ENCODE measurements around the gene PRM2. TPM values are rescaled to one million over a fixed set of nuclear protein-coding genes. Genes with fewer than 3 reads are reported as not detected.
A peak's percentile ranks its signal among the peaks of the same experiment; 100 is the strongest.

PRM2 gene
- total and polyA plus RNA-seq, 2 experiments from 2014 or later: not detected

DNA sequence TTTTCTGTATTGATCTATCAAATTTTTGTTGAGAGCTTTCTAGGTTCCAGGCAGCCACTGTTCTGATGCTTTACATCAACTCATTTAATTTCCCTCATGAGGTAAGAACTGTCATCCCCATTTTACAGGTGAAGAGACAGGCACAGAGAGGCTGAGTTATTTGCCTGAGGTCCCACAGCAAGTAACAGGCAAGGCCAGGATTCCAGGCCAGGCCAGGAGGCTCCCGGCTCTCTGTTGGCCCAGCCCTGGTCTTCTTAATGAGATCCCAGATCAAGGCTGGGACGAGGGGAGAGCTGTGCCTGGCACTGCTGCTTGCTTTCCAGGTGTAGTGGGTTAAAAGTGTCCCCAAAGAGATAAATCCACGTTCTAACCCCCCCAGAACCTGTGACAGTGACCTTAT lies 46.5 kb upstream of the PRM2 start:
- H3K27ac ChIP-seq (ENCODE audit: low read depth): no peak overlapping the region
- peaks cover 29% of the 10 kb centered on the region for H3K27me3 Mint-ChIP-seq (ENCODE audit: insufficient read depth, low read depth, poor library complexity)
- no peak overlapping the region for H2AFZ ChIP-seq
- H3K4me1 ChIP-seq (ENCODE audit: insufficient read depth): peaks cover 18% of the 10 kb centered on the region
- no peaks in the 10 kb centered on the region for H3K9me3 Mint-ChIP-seq
- peak overlapping the region; percentile 4; the same call in 1 of the 2 replicates for H3K27ac Mint-ChIP-seq
- no peaks in the 10 kb centered on the region for H3K27me3 ChIP-seq (ENCODE audit: insufficient read depth)
- no peak overlapping the region for H3K4me2 ChIP-seq
- H3K9me2 ChIP-seq (ENCODE audit: insufficient read depth): no peaks in the 10 kb centered on the region
- H4K20me1 ChIP-seq (replicated peaks; ENCODE audit: insufficient read depth): no peaks in the 10 kb centered on the region
- peaks cover 28% of the 10 kb centered on the region for H3K4me1 Mint-ChIP-seq
- H3K36me3 ChIP-seq (ENCODE audit: insufficient read depth): no peaks in the 10 kb centered on the region
- peaks cover 8% of the 10 kb centered on the region; the same call in 1 of the 2 replicates for H3K79me2 ChIP-seq (replicated peaks; ENCODE audit: insufficient read depth)
- no peak overlapping the region for H3K4me3 ChIP-seq
- H3K4me3 Mint-ChIP-seq: no peak overlapping the region
- ATAC-seq: no peak
- no peak for TF ChIP-seq ZNF331 (CRISPR knock-in tag; IDR thresholded peaks at IDR 0.05; ENCODE audit: low read depth)
- TF ChIP-seq, protein P1, sequence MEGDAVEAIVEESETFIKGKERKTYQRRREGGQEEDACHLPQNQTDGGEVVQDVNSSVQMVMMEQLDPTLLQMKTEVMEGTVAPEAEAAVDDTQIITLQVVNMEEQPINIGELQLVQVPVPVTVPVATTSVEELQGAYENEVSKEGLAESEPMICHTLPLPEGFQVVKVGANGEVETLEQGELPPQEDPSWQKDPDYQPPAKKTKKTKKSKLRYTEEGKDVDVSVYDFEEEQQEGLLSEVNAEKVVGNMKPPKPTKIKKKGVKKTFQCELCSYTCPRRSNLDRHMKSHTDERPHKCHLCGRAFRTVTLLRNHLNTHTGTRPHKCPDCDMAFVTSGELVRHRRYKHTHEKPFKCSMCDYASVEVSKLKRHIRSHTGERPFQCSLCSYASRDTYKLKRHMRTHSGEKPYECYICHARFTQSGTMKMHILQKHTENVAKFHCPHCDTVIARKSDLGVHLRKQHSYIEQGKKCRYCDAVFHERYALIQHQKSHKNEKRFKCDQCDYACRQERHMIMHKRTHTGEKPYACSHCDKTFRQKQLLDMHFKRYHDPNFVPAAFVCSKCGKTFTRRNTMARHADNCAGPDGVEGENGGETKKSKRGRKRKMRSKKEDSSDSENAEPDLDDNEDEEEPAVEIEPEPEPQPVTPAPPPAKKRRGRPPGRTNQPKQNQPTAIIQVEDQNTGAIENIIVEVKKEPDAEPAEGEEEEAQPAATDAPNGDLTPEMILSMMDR (conservative IDR thresholded peaks at IDR 0.05; ENCODE audit: low read depth in 2 of 2): no peak
- TF ChIP-seq STAT1 (IDR thresholded peaks at IDR 0.05; ENCODE audit: unreplicated experiment): no peak
- TF ChIP-seq, protein P2, sequence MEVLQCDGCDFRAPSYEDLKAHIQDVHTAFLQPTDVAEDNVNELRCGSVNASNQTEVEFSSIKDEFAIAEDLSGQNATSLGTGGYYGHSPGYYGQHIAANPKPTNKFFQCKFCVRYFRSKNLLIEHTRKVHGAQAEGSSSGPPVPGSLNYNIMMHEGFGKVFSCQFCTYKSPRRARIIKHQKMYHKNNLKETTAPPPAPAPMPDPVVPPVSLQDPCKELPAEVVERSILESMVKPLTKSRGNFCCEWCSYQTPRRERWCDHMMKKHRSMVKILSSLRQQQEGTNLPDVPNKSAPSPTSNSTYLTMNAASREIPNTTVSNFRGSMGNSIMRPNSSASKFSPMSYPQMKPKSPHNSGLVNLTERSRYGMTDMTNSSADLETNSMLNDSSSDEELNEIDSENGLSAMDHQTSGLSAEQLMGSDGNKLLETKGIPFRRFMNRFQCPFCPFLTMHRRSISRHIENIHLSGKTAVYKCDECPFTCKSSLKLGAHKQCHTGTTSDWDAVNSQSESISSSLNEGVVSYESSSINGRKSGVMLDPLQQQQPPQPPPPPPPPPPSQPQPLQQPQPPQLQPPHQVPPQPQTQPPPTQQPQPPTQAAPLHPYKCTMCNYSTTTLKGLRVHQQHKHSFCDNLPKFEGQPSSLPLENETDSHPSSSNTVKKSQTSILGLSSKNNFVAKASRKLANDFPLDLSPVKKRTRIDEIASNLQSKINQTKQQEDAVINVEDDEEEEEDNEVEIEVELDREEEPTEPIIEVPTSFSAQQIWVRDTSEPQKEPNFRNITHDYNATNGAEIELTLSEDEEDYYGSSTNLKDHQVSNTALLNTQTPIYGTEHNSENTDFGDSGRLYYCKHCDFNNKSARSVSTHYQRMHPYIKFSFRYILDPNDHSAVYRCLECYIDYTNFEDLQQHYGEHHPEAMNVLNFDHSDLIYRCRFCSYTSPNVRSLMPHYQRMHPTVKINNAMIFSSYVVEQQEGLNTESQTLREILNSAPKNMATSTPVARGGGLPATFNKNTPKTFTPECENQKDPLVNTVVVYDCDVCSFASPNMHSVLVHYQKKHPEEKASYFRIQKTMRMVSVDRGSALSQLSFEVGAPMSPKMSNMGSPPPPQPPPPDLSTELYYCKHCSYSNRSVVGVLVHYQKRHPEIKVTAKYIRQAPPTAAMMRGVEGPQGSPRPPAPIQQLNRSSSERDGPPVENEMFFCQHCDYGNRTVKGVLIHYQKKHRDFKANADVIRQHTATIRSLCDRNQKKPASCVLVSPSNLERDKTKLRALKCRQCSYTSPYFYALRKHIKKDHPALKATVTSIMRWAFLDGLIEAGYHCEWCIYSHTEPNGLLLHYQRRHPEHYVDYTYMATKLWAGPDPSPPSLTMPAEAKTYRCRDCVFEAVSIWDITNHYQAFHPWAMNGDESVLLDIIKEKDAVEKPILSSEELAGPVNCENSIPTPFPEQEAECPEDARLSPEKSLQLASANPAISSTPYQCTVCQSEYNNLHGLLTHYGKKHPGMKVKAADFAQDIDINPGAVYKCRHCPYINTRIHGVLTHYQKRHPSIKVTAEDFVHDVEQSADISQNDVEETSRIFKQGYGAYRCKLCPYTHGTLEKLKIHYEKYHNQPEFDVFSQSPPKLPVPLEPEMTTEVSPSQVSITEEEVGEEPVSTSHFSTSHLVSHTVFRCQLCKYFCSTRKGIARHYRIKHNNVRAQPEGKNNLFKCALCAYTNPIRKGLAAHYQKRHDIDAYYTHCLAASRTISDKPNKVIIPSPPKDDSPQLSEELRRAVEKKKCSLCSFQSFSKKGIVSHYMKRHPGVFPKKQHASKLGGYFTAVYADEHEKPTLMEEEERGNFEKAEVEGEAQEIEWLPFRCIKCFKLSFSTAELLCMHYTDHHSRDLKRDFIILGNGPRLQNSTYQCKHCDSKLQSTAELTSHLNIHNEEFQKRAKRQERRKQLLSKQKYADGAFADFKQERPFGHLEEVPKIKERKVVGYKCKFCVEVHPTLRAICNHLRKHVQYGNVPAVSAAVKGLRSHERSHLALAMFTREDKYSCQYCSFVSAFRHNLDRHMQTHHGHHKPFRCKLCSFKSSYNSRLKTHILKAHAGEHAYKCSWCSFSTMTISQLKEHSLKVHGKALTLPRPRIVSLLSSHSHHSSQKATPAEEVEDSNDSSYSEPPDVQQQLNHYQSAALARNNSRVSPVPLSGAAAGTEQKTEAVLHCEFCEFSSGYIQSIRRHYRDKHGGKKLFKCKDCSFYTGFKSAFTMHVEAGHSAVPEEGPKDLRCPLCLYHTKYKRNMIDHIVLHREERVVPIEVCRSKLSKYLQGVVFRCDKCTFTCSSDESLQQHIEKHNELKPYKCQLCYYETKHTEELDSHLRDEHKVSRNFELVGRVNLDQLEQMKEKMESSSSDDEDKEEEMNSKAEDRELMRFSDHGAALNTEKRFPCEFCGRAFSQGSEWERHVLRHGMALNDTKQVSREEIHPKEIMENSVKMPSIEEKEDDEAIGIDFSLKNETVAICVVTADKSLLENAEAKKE (CRISPR knock-in tag; IDR thresholded peaks at IDR 0.05): no peak
- TF ChIP-seq CREB1 (CRISPR knock-in tag; IDR thresholded peaks at IDR 0.05; ENCODE audit: low read depth): no peak
- no peak for TF ChIP-seq EZH2 (IDR thresholded peaks at IDR 0.05; ENCODE audit: low read depth, unreplicated experiment)
- TF ChIP-seq ZNF114 (CRISPR knock-in tag; IDR thresholded peaks at IDR 0.05): no peak
- no peak for TF ChIP-seq NANOG (IDR thresholded peaks at IDR 0.05; ENCODE audit: borderline replicate concordance)
- TF ChIP-seq, protein P3, sequence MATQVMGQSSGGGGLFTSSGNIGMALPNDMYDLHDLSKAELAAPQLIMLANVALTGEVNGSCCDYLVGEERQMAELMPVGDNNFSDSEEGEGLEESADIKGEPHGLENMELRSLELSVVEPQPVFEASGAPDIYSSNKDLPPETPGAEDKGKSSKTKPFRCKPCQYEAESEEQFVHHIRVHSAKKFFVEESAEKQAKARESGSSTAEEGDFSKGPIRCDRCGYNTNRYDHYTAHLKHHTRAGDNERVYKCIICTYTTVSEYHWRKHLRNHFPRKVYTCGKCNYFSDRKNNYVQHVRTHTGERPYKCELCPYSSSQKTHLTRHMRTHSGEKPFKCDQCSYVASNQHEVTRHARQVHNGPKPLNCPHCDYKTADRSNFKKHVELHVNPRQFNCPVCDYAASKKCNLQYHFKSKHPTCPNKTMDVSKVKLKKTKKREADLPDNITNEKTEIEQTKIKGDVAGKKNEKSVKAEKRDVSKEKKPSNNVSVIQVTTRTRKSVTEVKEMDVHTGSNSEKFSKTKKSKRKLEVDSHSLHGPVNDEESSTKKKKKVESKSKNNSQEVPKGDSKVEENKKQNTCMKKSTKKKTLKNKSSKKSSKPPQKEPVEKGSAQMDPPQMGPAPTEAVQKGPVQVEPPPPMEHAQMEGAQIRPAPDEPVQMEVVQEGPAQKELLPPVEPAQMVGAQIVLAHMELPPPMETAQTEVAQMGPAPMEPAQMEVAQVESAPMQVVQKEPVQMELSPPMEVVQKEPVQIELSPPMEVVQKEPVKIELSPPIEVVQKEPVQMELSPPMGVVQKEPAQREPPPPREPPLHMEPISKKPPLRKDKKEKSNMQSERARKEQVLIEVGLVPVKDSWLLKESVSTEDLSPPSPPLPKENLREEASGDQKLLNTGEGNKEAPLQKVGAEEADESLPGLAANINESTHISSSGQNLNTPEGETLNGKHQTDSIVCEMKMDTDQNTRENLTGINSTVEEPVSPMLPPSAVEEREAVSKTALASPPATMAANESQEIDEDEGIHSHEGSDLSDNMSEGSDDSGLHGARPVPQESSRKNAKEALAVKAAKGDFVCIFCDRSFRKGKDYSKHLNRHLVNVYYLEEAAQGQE (IDR thresholded peaks at IDR 0.05; ENCODE audit: unreplicated experiment): no peak
- peaks cover 21% of the 10 kb centered on the region for H3F3A ChIP-seq (replicated peaks; ENCODE audit: low read depth)
- DNase-seq (ENCODE audit: low spot score): no peak
- H3K36me3 Mint-ChIP-seq (ENCODE audit: low read depth): peaks cover 28% of the 10 kb centered on the region
